HG03457 (cell line): ENCODE data around the gene RALBP1.
A peak's percentile ranks its signal among the peaks of the same experiment; 100 is the strongest.
"Not testable (repeated sequence)": the region's sequence is repeated elsewhere in the genome, so short reads cannot be mapped to it uniquely, and the experiment has no call there.

Experiments used
- ATAC-seq: cut with Tn5 transposase; IDR thresholded peaks from one replicate; pipeline ENCODE4 v1.9.1; 2021; ENCODE audit warnings: moderate number of reproducible peaks; ENCODE audit not compliant: unreplicated experiment

The RALBP1 gene

GRCh38 chr18:9453283-9453682 is 22.0 kb upstream of the RALBP1 start:
- no peak for ATAC-seq

- no peak for ATAC-seq
Observed at GRCh38 chr18:9454061-9454703, 21.1 kb upstream of the RALBP1 start.

GRCh38 chr18:9455718-9456511 is 19.4 kb upstream of the RALBP1 start:
- no peak for ATAC-seq

- ATAC-seq = no peak
Observed at GRCh38 chr18:9466127-9466526, 9.2 kb upstream of the RALBP1 start.

GRCh38 chr18:9466846-9467245 is 8.5 kb upstream of the RALBP1 start:
- no peak for ATAC-seq

GRCh38 chr18:9468998-9469397 is 6.3 kb upstream of the RALBP1 start:
- ATAC-seq = no peak

GRCh38 chr18:9469685-9470084 is 5.6 kb upstream of the RALBP1 start:
- ATAC-seq = no peak

- ATAC-seq = no peak
Observed at GRCh38 chr18:9474108-9474982, 968 bp upstream of the RALBP1 start.

GRCh38 chr18:9475643-9476591 is 604 bp downstream of the RALBP1 start:
- ATAC-seq = peak; percentile 17

- not testable (repeated sequence) for ATAC-seq
Observed at GRCh38 chr18:9476949-9477348, 1.6 kb downstream of the RALBP1 start.

- no peak for ATAC-seq
Observed at GRCh38 chr18:9477509-9477908, 2.2 kb downstream of the RALBP1 start.

GRCh38 chr18:9478545-9478944 is 3.2 kb downstream of the RALBP1 start:
- ATAC-seq = no peak

GRCh38 chr18:9482790-9483189 is 7.5 kb downstream of the RALBP1 start:
- no peak for ATAC-seq

GRCh38 chr18:9483526-9483925 is 8.2 kb downstream of the RALBP1 start:
- ATAC-seq = no peak

- not testable (repeated sequence) for ATAC-seq
Observed at GRCh38 chr18:9484856-9485255, 9.5 kb downstream of the RALBP1 start.

- no peak for ATAC-seq
Observed at GRCh38 chr18:9488538-9488937, 13.2 kb downstream of the RALBP1 start.

- ATAC-seq = peak; percentile 90
Observed at GRCh38 chr18:9494778-9495331, 19.5 kb downstream of the RALBP1 start.

- no peak for ATAC-seq
Observed at GRCh38 chr18:9495465-9495864, 20.2 kb downstream of the RALBP1 start.

- ATAC-seq = no peak
Observed at GRCh38 chr18:9495916-9496705, 20.8 kb downstream of the RALBP1 start.
